Femur (tissue), 1 donor: ENCODE measurements around the gene INTS15.
"Not testable (repeated sequence)": the region's sequence is repeated elsewhere in the genome, so short reads cannot be mapped to it uniquely, and the experiment has no call there.

Experiments
- DNase-seq: peaks from one replicate; pipeline ENCODE4 v3.0.0-alpha.2; 2017

The INTS15 gene

DNA sequence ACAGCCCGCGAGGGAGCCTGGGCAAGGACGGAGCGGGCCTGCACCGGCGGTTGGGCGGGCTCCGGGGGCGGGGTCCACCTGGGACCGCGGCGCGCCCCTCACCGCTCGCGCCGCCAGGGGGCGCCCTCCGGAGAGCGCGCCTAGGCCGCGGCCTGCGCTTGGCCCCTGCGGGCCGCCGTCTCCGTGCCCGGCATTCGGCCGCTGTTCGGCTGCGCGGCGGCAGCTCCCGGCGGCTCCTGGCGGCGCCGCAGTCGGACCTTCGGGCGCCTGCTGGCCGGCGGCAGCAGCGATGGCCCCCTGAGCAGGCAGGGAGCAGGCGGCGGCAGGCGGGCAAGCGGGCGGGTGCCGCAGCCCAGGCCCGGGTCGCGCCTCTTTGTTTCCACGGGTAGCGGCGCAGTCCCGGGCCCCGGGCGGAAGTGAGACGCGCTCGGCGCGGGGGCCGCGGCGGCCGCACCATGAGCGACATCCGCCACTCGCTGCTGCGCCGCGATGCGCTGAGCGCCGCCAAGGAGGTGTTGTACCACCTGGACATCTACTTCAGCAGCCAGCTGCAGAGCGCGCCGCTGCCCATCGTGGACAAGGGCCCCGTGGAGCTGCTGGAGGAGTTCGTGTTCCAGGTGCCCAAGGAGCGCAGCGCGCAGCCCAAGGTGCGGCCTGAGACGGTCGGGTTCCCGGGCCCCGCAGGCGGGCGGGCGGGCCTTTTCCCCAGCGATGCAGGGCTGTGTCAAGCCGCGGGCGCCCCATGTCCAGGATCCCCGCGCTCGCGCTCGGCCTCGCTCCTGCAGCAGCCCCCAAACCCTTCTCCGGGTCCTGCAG is at the start of gene INTS15:
TSS of gene INTS15 (plus strand) at position 193 of the 816 bp plus-strand sequence. CDS start at position 456, 263 bp downstream.
- DNase-seq, result peak; percentile 87

GRCh38 chr7:6542368-6542767 is 47.5 kb upstream of the INTS15 start:
- no peak for DNase-seq

- no peak for DNase-seq
These were observed 44.3 kb upstream of the INTS15 start for GRCh38 chr7:6545398-6546126.

GRCh38 chr7:6546498-6547251 is 43.1 kb upstream of the INTS15 start:
- no peak for DNase-seq

DNA sequence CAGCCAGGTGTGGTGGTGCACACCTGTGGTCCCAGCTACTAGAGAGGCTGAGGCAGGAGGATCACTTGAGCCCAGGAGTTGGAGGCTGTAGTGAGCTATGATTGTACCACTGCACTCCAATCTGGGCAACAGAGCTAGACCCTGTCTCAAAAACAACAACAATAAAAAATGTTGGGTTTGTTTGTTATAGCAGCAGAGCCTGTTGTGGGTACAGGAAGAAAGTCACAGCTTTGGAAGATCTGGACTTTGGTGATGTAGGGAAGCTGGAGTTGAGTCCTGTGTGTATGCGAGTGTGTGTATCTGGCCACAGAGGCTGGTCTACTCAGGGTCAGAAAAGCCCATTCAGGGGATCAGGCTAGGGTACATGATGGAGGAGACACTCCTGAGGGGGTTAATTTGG is 42.4 kb upstream of the INTS15 start:
- no peak for DNase-seq

DNA sequence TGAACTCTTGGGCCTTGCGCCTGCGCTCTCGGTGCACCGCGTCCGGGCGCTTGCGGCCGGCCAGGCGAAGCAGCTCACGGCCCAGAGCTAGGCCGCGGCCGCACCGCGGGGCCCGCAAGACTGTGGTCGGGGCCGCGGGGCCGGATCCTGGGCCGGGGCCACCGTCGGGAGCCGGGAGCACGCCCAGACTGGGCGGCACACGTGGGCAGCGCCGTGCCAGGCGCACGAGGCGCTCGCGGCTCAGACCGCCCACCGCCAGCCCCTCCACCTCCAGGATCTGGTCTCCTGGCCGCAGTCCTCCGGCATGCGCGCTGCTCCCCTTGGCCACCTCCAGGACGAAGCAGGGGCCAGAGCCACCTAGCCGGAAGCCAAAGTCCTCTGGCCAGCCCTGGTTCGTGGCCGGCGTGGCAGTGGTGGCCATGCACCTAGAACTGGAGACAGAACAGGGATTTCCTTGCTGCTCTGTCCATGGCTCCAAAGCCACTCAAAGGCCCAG is 38.8 kb upstream of the INTS15 start, which contains the start of gene GRID2IP:
TSS of gene GRID2IP (minus strand) at position 446 of the 496 bp plus-strand sequence. CDS start at position 421, 25 bp downstream.
- DNase-seq, result no peak

GRCh38 chr7:6553448-6554044 is 36.3 kb upstream of the INTS15 start:
- DNase-seq, result no peak

DNA sequence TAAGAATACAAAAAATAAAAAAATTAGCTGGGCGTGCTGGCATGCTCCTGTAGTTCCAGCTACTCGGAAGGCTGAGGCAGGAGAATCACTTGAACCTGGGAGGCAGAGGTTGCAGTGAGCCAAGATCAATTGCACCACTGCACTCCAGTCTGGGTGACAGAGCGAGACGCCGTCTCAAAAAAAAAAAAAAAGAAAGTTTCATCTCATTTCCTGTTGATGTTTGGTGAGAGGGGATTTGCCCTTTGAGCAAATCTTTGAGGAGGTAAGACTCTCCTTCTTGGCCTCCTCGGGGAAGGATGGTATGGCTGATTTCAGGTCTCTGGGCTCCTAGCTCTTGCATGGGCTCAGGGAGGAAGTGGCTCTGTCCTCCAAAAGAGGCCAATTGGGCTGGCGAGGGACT is 35.0 kb upstream of the INTS15 start:
- no peak for DNase-seq

- no peak for DNase-seq
These were observed 33.6 kb upstream of the INTS15 start for GRCh38 chr7:6556196-6556595.

DNA sequence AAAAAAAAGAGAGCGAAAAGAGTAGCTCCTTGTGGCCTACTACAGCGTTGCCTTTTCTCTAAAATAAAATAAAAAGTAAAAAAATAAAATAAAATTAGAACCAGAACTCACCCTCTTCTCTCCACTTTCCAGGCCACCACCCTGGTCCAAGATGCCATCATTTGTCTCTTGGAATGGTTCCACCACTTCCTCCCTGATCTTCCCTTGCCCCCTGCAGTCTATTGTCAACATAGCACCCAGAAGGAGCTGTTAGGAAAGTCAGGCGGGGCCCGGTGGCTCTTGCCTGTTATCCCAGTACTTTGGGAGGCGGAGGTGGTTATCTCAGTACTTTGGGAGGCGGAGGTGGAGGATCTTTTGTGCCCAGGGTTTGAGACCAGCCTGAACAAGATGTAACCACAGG is 31.0 kb upstream of the INTS15 start:
- DNase-seq, result no peak

DNA sequence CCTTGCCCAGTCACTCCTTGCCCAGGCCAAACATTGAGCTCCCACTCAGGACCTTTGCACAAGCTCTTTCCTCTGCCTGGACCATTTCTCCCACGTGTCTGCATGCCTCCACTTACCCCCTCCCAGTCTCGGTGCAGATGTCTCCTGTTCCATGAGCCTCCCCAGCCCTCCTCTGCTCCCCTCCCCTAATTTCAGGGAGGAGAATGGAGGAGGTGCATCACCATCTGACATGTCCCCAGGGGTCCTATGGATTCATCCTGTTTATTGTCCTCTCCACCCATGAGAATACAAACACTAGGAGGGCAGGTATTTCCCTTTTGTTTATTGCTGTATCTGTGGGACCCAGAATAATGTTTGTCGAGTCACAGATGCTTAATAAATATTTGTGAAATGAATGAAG is 29.9 kb upstream of the INTS15 start:
- no peak for DNase-seq

DNA sequence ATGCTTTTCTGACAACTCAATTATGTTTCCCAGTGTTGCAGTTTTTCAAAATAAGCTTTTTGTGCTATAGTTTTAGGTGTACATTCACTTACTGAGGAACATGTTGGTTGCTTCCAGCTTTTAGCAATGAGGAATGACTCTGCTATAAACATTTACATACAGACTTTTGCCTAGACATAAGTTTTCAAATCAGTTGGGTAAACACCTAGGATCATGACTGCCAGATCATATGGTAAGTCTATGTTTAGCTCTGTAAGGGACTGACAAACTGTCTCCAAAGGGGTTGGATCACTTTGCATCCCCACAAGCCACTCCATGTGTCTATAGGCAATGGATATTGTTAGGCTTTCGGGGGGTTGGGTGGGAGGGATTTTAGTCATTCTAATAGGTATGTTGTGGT is 27.7 kb upstream of the INTS15 start:
- no peak for DNase-seq

GRCh38 chr7:6563936-6564770 is 25.7 kb upstream of the INTS15 start:
- DNase-seq, result no peak

- DNase-seq, result no peak
These were observed 24.2 kb upstream of the INTS15 start for GRCh38 chr7:6565655-6566054.

- no peak for DNase-seq
These were observed 21.9 kb upstream of the INTS15 start for GRCh38 chr7:6567886-6568285.

- DNase-seq, result no peak
These were observed 18.6 kb upstream of the INTS15 start for GRCh38 chr7:6571160-6571779.

DNA sequence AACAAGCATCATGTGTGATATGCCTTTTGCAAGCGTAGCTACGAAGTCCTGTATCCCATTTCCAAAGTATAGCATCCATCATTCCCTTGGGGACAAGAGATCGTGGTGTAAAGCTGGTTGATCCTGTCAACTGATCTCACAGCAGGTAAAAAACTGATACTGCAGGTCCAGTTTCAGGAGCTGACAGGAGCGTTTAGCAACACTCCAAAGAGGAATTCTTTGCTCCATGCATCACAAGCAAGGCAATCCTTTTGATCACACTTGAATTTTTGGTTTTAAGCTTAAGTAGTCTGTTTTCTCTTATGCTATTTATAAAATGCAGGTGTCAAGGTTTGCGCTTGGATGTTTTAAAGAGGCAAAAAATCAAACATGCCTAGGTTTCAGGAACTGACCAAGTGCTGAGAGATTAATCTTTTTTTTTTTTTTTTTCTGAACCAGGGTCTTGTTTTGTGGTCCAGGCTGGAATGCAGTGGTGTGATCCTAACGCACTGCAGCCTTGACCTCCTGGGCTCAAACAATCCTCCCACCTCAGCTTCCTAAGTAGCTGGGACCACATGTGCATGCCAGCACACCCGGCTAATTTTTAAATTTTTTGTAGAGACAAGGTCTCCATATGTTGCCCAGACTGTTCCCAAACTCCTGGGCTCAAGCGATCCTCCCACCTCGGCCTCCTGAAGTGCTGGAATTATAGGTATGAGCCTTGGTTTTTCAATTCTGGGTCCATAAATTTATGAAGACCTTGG is 14.4 kb upstream of the INTS15 start:
- no peak for DNase-seq

GRCh38 chr7:6576024-6576866 is 13.6 kb upstream of the INTS15 start:
- no peak for DNase-seq

DNA sequence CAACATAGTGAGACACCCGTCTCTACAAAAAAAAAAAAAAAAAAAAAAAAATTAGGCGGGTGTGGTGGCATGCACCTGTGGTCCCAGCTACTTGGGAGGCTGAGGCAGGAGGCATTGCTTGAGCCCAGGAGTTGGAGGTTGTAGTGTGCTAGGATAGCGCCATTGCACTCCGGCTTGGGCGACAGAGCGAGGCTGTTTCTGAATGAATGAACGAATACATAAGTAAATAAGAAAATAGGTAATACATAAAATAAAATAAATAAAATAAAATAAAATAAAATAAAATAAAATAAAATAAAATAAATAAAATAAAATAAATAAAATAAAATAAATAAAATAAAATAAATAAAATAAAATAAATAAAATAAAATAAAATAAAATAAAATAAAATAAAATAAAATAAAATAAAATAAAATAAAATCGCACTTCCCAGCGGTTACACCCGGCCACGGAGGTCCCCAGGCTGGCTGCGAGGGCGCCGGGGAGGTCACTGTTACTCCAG is 12.9 kb upstream of the INTS15 start:
- not testable (repeated sequence) for DNase-seq
